GM12878 (cell line): Measurements from ENCODE around the gene RAB23. TPM values are rescaled to one million over a fixed set of nuclear protein-coding genes. Genes with fewer than 3 reads are reported as not detected.
A peak's percentile ranks its signal among the peaks of the same experiment; 100 is the strongest.

Experiments
- ATAC-seq: fragments of 200-7000 bp; cut with Tn5 transposase; 3 replicates; pipeline ENCODE4 v1.9.1; 2020; ENCODE audit warnings: mild to moderate bottlenecking, moderate library complexity
- BruUV-seq: library from RNA; stranded (reverse); fragments of 400-500 nt; replicated peaks from 2 replicates; lab custom pipeline; 2021; lab: Mats Ljungman, UMichigan
- CTCF ChIA-PET: fragments of 300-600 bp; sonication (Branson Sonifier 250); formaldehyde crosslinking; extraction: SDS; loops from one replicate; lab custom pipeline; 2021; ENCODE audit warnings: inconsistent platforms; lab: Yijun Ruan, JAX
- POLR2A ChIA-PET: fragments of 350-600 bp; formaldehyde crosslinking; extraction: SDS; loops from one replicate; lab custom pipeline; 2021; ENCODE audit warnings: inconsistent platforms; lab: Charles Lee
- RAD21 ChIA-PET: fragments of 300-600 bp; sonication (Branson Sonifier 250); formaldehyde crosslinking; loops from one replicate; lab custom pipeline; 2023; ENCODE audit warnings: antibody characterized with exemption; ENCODE audit not compliant: unreplicated experiment; lab: Charles Lee
- SMC1A ChIA-PET: fragments of 300-600 bp; sonication (Branson Sonifier 250); formaldehyde crosslinking; loops from one replicate; lab custom pipeline; 2023; ENCODE audit not compliant: unreplicated experiment, uncharacterized antibody; lab: Charles Lee
- DNase-seq: peaks from one replicate; pipeline ENCODE4 v3.0.0-alpha.2; 2011; ENCODE audit warnings: low read depth, low spot score
- FAIRE-seq: peaks from 3 replicates; lab custom pipeline; 2011; peaks lifted over from hg19 to GRCh38; lab: Jason Lieb, UNC
- H2AFZ ChIP-seq: 2 replicates; pipeline ENCODE4 v1.6.0; 2011; ENCODE audit warnings: low read depth, low read length, control low read depth; ENCODE audit not compliant: control insufficient read depth
- H3K27ac ChIP-seq: 2 replicates; pipeline ENCODE4 v1.5.1; 2011; ENCODE audit warnings: control low read depth; ENCODE audit not compliant: control insufficient read depth, insufficient read depth
- H3K27me3 ChIP-seq, 2 experiments: replicated peaks in 1 of 2; 2 replicates each; pipeline versions ENCODE4 v1.6.0 to v1.6.1; 2011; ENCODE audit warnings: low read length in 1 of 2; ENCODE audit not compliant: control insufficient read depth in 2 of 2, insufficient read depth in 2 of 2
- H3K36me3 ChIP-seq, 2 experiments: 2 replicates each; pipeline ENCODE4 v1.5.1; 2011; ENCODE audit warnings: low read length in 1 of 2; ENCODE audit not compliant: control insufficient read depth in 2 of 2, insufficient read depth in 2 of 2
- H3K4me1 ChIP-seq: 2 replicates; pipeline ENCODE4 v1.6.1; 2011; ENCODE audit warnings: mild to moderate bottlenecking, low read length, moderate library complexity, mixed read lengths; ENCODE audit not compliant: control insufficient read depth, insufficient read depth
- H3K4me2 ChIP-seq: 2 replicates; pipeline ENCODE4 v1.6.0; 2011; ENCODE audit warnings: control low read depth; ENCODE audit not compliant: control insufficient read depth, insufficient read depth
- H3K4me3 ChIP-seq: fragments of 200-600 bp; sonication (generic); 2 replicates; pipeline ENCODE4 v1.5.1; 2016
- H3K79me2 ChIP-seq: 2 replicates; pipeline ENCODE4 v1.6.0; 2011; ENCODE audit warnings: low read length; ENCODE audit not compliant: control insufficient read depth, insufficient read depth
- H3K9ac ChIP-seq: 2 replicates; pipeline ENCODE4 v1.8.0; 2011; ENCODE audit warnings: low read length, control low read depth, mixed read lengths; ENCODE audit not compliant: control insufficient read depth, insufficient read depth
- H3K9me3 ChIP-seq: replicated peaks from 3 replicates; pipeline ENCODE4 v1.5.1; 2011; ENCODE audit warnings: mild to moderate bottlenecking, low read length; ENCODE audit not compliant: control insufficient read depth, insufficient read depth
- H4K20me1 ChIP-seq: 2 replicates; pipeline ENCODE4 v1.6.0; 2011; ENCODE audit not compliant: control insufficient read depth, insufficient read depth
- ATF7 ChIP-seq: fragments of 450-650 bp; IDR thresholded peaks from 2 replicates; pipeline ENCODE4 v1.6.1; 2016; ENCODE audit warnings: low read depth, mild to moderate bottlenecking
- BACH1 ChIP-seq: fragments of 450-650 bp; IDR thresholded peaks from 2 replicates; pipeline ENCODE4 v1.6.1; 2017; ENCODE audit warnings: mild to moderate bottlenecking, borderline replicate concordance
- CEBPB ChIP-seq, 2 experiments: fragments of 150-350 bp in 1 of 2; IDR thresholded peaks; 2 replicates each; pipeline ENCODE4 v1.6.1; 2012 to 2014; ENCODE audit warnings: low read depth in 2 of 2, low read length in 2 of 2, borderline replicate concordance in 1 of 2, inconsistent platforms in 1 of 2
- CHD2 ChIP-seq: IDR thresholded peaks from 2 replicates; pipeline ENCODE4 v1.6.1; 2011; ENCODE audit warnings: low read depth, low read length, improper control_type of control experiment, borderline replicate concordance
- CREM ChIP-seq: IDR thresholded peaks from 2 replicates; pipeline ENCODE4 v1.6.1; 2014; ENCODE audit warnings: antibody characterized with exemption, low read depth
- KAT2A ChIP-seq: conservative IDR thresholded peaks from 2 replicates; pipeline ENCODE4 v1.6.1; 2011; ENCODE audit warnings: low read depth, low read length; ENCODE audit not compliant: control insufficient read depth
- RAD51 ChIP-seq: fragments of 450-650 bp; IDR thresholded peaks from 2 replicates; pipeline ENCODE4 v1.6.1; 2016; ENCODE audit warnings: moderate library complexity, mild to moderate bottlenecking, inconsistent platforms
- RUNX3 ChIP-seq: IDR thresholded peaks from 2 replicates; pipeline ENCODE4 v1.6.1; 2012; ENCODE audit warnings: low read length, inconsistent platforms
- SIX5 ChIP-seq: IDR thresholded peaks from 2 replicates; pipeline ENCODE4 v1.6.1; 2011; ENCODE audit warnings: mild to moderate bottlenecking, low read depth, low read length, moderate library complexity; ENCODE audit not compliant: severe bottlenecking
- TBL1XR1 ChIP-seq: IDR thresholded peaks from 2 replicates; pipeline ENCODE4 v1.6.1; 2012; ENCODE audit warnings: low read depth, low read length, improper control_type of control experiment
- ZBTB40 ChIP-seq: fragments of 450-650 bp; IDR thresholded peaks from 2 replicates; pipeline ENCODE4 v1.6.1; 2016; ENCODE audit warnings: mild to moderate bottlenecking, moderate library complexity, borderline replicate concordance
- ZNF622 ChIP-seq: fragments of 450-650 bp; IDR thresholded peaks from 2 replicates; pipeline ENCODE4 v1.6.1; 2017; ENCODE audit warnings: mild to moderate bottlenecking, inconsistent platforms
- WGBS: methylation state at CpG from one replicate; pipeline ENCODE4 v1.1.6; 2016; ENCODE audit warnings: low lambda C conversion rate; ENCODE audit not compliant: insufficient replicate concordance, insufficient coverage; ENCODE audit errors: missing lambda C conversion rate; 5-methylcytosine and 5-hydroxymethylcytosine counted together
- in situ Hi-C: fragments of 300-500 bp; cut with MboI; formaldehyde crosslinking; loops from 9 replicates; pipeline ENCODE4 v1.14.3; 2018; ENCODE audit warnings: mixed read lengths
- intact Hi-C: fragments of 100-400 bp; cut with micrococcal nuclease; formaldehyde crosslinking; loops from one replicate; pipeline ENCODE4 v1.14.2; 2022; ENCODE audit not compliant: unreplicated experiment
- polyA plus RNA-seq, 11 experiments: library from polyadenylated mRNA; depleted of rRNA in 4 of 11; unstranded in 6 of 11; stranded (reverse) in 5 of 11; fragments of >200 nt; fragmentation: Nextera tagmentation in 4 of 11; fragmentation: Illumina TruSeq in 1 of 11; extraction: Ambion mirVana in 4 of 11; extraction: Trizol in 1 of 11; gene quantifications; 1 replicate in 1 of 11; 2 replicates in 10 of 11; pipeline versions ENCODE4 v1.2.1 to v1.2.3, GENCODE V29; 2011 to 2016; ENCODE audit warnings: inconsistent platforms in 2 of 11, missing spikeins in 2 of 11, low read depth in 1 of 11
- total RNA-seq, 4 experiments: library from RNA; depleted of rRNA in 3 of 4; stranded (reverse); fragments of >200 nt in 3 of 4; fragmentation: Illumina TruSeq in 1 of 4; extraction: Trizol in 1 of 4; gene quantifications; 2 replicates each; pipeline versions ENCODE4 v1.2.1 to v1.2.3, GENCODE V29; 2013 to 2021

The RAB23 gene
- total and polyA plus RNA-seq, 10 of the 15 experiments (the other 5 are each of a cell fraction or from before 2014, with no cell fraction given), result 0.80 to 6.0 (median 3.1) TPM

GRCh38 chr6:57205550-57206328, 16.4 kb downstream of the RAB23 start:
- H3K9ac ChIP-seq, result no peak overlapping the region
- no peaks in the 10 kb centered on the region; the same call in 1 of the 2 replicates for H3K79me2 ChIP-seq
- ChIA-PET POLR2A (interaction anchor here (1.0 to 1.2 kb wide), 2 partner anchors 16 to 34 kb away, joined by 3 to 4 read pairs; partner anchors contain the start of gene BAG2), RAD21 (interaction anchor here (1.0 to 2.0 kb wide), 2 partner anchors 16 to 111 kb away, joined by 4 to 5 read pairs; partner anchors contain the start of gene PRIM2), CTCF (interaction anchor here (1.9 kb wide), 1 partner anchor 14 kb away, joined by 4 read pairs; no protein-coding TSS in a partner anchor), SMC1A (interaction anchor here (0.9 to 1.2 kb wide), 6 partner anchors 18 to 301 kb away, joined by 3 to 4 read pairs (median 3); no protein-coding TSS in a partner anchor)
- FAIRE-seq (peak; percentile 71), ATAC-seq (peak; percentile 54), DNase-seq (no peak)
- intact Hi-C loops, result no loop called here
- 66% methylated on average over 7 of the region's 7 CpGs for WGBS
- H3K4me1 ChIP-seq, result no peaks in the 10 kb centered on the region
- no peak overlapping the region for H3K4me2 ChIP-seq
- H2AFZ ChIP-seq, result no peak overlapping the region
- in situ Hi-C loops, result no loop called here
- H3K9me3 ChIP-seq, result no peaks in the 10 kb centered on the region
- H3K27me3 ChIP-seq, result no peaks in the 10 kb centered on the region
- no peaks in the 10 kb centered on the region for H4K20me1 ChIP-seq
- TF ChIP-seq BACH1 (no peak), RUNX3 (peak; percentile 45)
- H3K27ac ChIP-seq, result no peak overlapping the region
- H3K36me3 ChIP-seq, result no peaks in the 10 kb centered on the region; a peak in 1 of 4 replicates
- no TSS peak for BruUV-seq
- no peak overlapping the region for H3K4me3 ChIP-seq

DNA sequence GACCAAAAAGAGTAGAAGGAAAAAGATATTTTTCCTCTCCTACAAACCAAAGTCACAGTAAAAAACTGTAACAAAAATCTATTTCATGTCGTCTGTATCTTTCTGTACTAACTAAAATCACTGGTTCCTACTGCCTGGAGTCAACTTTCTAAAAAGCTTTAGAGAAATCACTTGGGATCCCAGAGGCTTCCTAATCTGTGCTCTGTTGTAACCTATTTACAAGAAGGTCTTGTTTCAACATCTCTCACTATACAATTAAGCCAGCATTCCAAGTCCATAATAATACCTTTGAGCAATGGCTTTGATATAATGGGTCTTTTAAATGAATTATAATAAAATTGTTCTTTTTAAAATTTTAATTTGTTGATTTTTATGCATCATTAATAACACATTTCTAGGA, 20.4 kb downstream of the RAB23 start:
- BruUV-seq, result no TSS peak
- no peaks in the 10 kb centered on the region for H3K79me2 ChIP-seq
- no peaks in the 10 kb centered on the region for H4K20me1 ChIP-seq
- in situ Hi-C loops, result no loop called here
- SMC1A ChIA-PET, result no interaction called here
- WGBS, result 100% methylated on average over 1 of the region's 1 CpG
- intact Hi-C loops, result no loop called here
- H3K9ac ChIP-seq, result no peak overlapping the region
- no peak overlapping the region for H3K4me3 ChIP-seq
- CTCF ChIA-PET, result interaction anchor here (0.8 kb wide), 1 partner anchor 12 kb away, joined by 3 read pairs; no protein-coding TSS in a partner anchor
- RAD21 ChIA-PET, result no interaction called here
- no peaks in the 10 kb centered on the region; a peak in 2 of 4 replicates for H3K36me3 ChIP-seq
- no peak for ATAC-seq
- H3K4me2 ChIP-seq, result no peak overlapping the region
- FAIRE-seq, result no peak
- POLR2A ChIA-PET, result no interaction called here
- no peaks in the 10 kb centered on the region for H3K27me3 ChIP-seq
- no peak overlapping the region for H2AFZ ChIP-seq
- DNase-seq, result no peak
- no peaks in the 10 kb centered on the region for H3K4me1 ChIP-seq
- H3K27ac ChIP-seq, result no peak overlapping the region
- no peaks in the 10 kb centered on the region for H3K9me3 ChIP-seq
- TF ChIP-seq CHD2 (no peak), CEBPB (IDR thresholded peaks at IDR 0.05; ENCODE audit: borderline replicate concordance in 1 of 2, low read depth in 2 of 2, low read length in 2 of 2) (no peak), RAD51 (no peak), TBL1XR1 (no peak), SIX5 (no peak), ZNF622 (no peak), ZBTB40 (no peak), CREM (no peak), ATF7 (no peak), KAT2A (no peak)
